OCI-LY1 (cell line): ENCODE measurements around the gene CD79A.

Experiments
- H2AFZ ChIP-seq: fragments of 200-600 bp; sonication (generic), shearing (Covaris generic); 2 replicates; pipeline ENCODE4 v1.6.0; 2014; ENCODE audit warnings: antibody characterized with exemption, mild to moderate bottlenecking, low read length
- H3F3A ChIP-seq: fragments of 200-600 bp; sonication (generic), shearing (Covaris generic); 2 replicates; pipeline ENCODE4 v1.6.0; 2014; ENCODE audit warnings: mild to moderate bottlenecking, antibody characterized with exemption, low read length, moderate library complexity; ENCODE audit not compliant: insufficient read depth
- H3K27ac ChIP-seq: fragments of 200-600 bp; sonication (generic); 2 replicates; pipeline ENCODE4 v1.5.1; 2014; ENCODE audit warnings: low read length, mixed run types, mild to moderate bottlenecking, low read depth; ENCODE audit not compliant: poor library complexity, severe bottlenecking
- H3K27me3 ChIP-seq: fragments of 200-600 bp; sonication (generic); 2 replicates; pipeline ENCODE4 v1.6.0; 2014; ENCODE audit warnings: antibody characterized with exemption, mild to moderate bottlenecking, low read length, moderate library complexity; ENCODE audit not compliant: insufficient read depth
- H3K36me3 ChIP-seq: fragments of 200-600 bp; sonication (generic); 2 replicates; pipeline ENCODE4 v1.6.1; 2014; ENCODE audit warnings: mild to moderate bottlenecking, antibody characterized with exemption, low read length, moderate library complexity, mixed read lengths; ENCODE audit not compliant: insufficient read depth
- H3K4me1 ChIP-seq: fragments of 200-600 bp; sonication (generic); 2 replicates; pipeline ENCODE4 v1.5.1; 2014; ENCODE audit warnings: mild to moderate bottlenecking, low read length, moderate library complexity; ENCODE audit not compliant: insufficient read depth, severe bottlenecking
- H3K4me2 ChIP-seq: fragments of 200-600 bp; sonication (generic), shearing (Covaris generic); 2 replicates; pipeline ENCODE4 v1.6.1; 2014; ENCODE audit warnings: low read length
- H3K4me3 ChIP-seq: fragments of 200-600 bp; sonication (generic); 2 replicates; pipeline ENCODE4 v1.5.1; 2014; ENCODE audit warnings: low read length, low read depth, mild to moderate bottlenecking, mixed read lengths; ENCODE audit not compliant: poor library complexity, severe bottlenecking
- H3K79me2 ChIP-seq: fragments of 200-600 bp; shearing (Covaris generic); 2 replicates; pipeline ENCODE4 v1.6.1; 2016; ENCODE audit warnings: mixed run types, low read length, mixed read lengths; ENCODE audit not compliant: insufficient read depth
- H3K9ac ChIP-seq: fragments of 200-600 bp; sonication (generic), shearing (Covaris generic); 2 replicates; pipeline ENCODE4 v1.6.1; 2014; ENCODE audit warnings: mild to moderate bottlenecking, low read length, mixed read lengths
- H3K9me2 ChIP-seq: fragments of 200-600 bp; sonication (generic), shearing (Covaris generic); 2 replicates; pipeline ENCODE4 v1.6.1; 2014; ENCODE audit warnings: low read depth, mild to moderate bottlenecking, low read length, mixed read lengths
- H3K9me3 ChIP-seq: fragments of 200-600 bp; shearing (Covaris generic); 2 replicates; pipeline ENCODE4 v1.6.1; 2014; ENCODE audit warnings: low read length, mixed read lengths
- H4K20me1 ChIP-seq: fragments of 200-600 bp; sonication (generic), shearing (Covaris generic); 2 replicates; pipeline ENCODE4 v1.6.0; 2016; ENCODE audit warnings: mild to moderate bottlenecking, low read length; ENCODE audit not compliant: insufficient read depth
- EZH2 ChIP-seq: fragments of 200-600 bp; sonication (generic), shearing (Covaris generic); IDR thresholded peaks from 2 replicates; pipeline ENCODE4 v1.8.0; 2017; ENCODE audit warnings: borderline replicate concordance, mixed run types, mild to moderate bottlenecking, antibody characterized with exemption, low read length, moderate library complexity, mixed read lengths
- TF ChIP-seq, protein P1 (sequence below): fragments of 200-600 bp; sonication (generic), shearing (Covaris generic); IDR thresholded peaks from 2 replicates; pipeline ENCODE4 v1.5.1; 2017; ENCODE audit warnings: mild to moderate bottlenecking, antibody characterized with exemption, low read length, moderate library complexity, mixed read lengths

CD79A gene

DNA sequence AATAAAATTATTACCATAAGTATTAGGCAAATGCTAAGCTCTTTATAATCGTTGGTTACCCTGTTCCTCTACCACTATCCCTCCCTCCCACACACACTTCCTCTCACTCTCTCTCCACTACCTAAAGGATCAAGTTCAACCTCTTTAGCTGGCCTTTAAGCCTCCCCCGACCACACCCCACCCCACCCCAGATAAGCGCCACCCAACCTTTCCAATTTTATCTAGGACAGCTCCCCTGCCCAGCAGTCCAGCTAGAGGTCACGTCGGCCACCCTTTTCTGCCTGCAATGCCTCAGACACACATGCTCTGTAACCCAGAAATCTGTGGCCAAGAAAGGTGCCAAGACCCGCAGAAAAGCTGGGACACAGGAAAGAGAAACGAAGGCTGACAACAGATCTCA, 33.7 kb upstream of the CD79A start:
- no peak overlapping the region for H3K4me2 ChIP-seq
- H3K4me3 ChIP-seq = no peak overlapping the region
- H3K27me3 ChIP-seq = no peaks in the 10 kb centered on the region; the same call in none of the 2 replicates
- no peak overlapping the region for H2AFZ ChIP-seq
- no peaks in the 10 kb centered on the region for H3K4me1 ChIP-seq
- H3K9me2 ChIP-seq = no peaks in the 10 kb centered on the region
- no peak for TF ChIP-seq EZH2
- TF ChIP-seq, protein P1, sequence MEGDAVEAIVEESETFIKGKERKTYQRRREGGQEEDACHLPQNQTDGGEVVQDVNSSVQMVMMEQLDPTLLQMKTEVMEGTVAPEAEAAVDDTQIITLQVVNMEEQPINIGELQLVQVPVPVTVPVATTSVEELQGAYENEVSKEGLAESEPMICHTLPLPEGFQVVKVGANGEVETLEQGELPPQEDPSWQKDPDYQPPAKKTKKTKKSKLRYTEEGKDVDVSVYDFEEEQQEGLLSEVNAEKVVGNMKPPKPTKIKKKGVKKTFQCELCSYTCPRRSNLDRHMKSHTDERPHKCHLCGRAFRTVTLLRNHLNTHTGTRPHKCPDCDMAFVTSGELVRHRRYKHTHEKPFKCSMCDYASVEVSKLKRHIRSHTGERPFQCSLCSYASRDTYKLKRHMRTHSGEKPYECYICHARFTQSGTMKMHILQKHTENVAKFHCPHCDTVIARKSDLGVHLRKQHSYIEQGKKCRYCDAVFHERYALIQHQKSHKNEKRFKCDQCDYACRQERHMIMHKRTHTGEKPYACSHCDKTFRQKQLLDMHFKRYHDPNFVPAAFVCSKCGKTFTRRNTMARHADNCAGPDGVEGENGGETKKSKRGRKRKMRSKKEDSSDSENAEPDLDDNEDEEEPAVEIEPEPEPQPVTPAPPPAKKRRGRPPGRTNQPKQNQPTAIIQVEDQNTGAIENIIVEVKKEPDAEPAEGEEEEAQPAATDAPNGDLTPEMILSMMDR = no peak
- no peaks in the 10 kb centered on the region for H3K9me3 ChIP-seq
- H3F3A ChIP-seq = no peaks in the 10 kb centered on the region
- no peak overlapping the region for H3K9ac ChIP-seq
- no peaks in the 10 kb centered on the region for H3K36me3 ChIP-seq
- no peaks in the 10 kb centered on the region for H4K20me1 ChIP-seq
- no peaks in the 10 kb centered on the region for H3K79me2 ChIP-seq
- H3K27ac ChIP-seq = no peak overlapping the region

DNA sequence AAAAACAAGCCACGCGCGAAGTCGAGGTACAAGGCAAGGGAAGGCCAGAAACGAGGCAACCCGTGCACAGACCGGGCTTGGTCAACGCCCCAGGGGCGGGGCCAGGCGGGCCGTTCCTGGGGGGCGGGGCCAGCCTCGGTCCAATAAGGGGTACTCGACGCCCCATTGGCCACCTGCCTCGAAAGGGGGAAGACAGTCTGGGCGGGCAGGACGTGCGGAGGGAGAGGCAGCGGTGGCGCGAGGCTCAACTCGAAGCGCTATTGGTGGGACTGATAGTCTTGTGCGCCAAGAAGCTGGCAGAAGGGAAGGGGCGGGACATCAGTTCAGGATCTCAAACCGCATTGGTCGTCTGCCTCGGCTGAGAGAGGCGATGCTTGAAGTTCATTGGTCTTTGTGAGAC, 32.5 kb upstream of the CD79A start, which contains the start of gene LYPD4:
Gene LYPD4, minus strand, starts transcription at position 83 of the 400 bp plus-strand sequence. CDS start 5,398 bp downstream, outside the sequence.
- H3K36me3 ChIP-seq = no peaks in the 10 kb centered on the region
- H4K20me1 ChIP-seq = no peaks in the 10 kb centered on the region
- no peak for TF ChIP-seq EZH2
- no peak within 1 kb of the TSS for H3K27ac ChIP-seq
- no peaks in the 10 kb centered on the region for H3K9me3 ChIP-seq
- no peak within 1 kb of the TSS for H3K4me3 ChIP-seq
- H3F3A ChIP-seq = no peaks in the 10 kb centered on the region
- H3K79me2 ChIP-seq = no peaks in the 10 kb centered on the region
- H3K4me2 ChIP-seq = no peak within 1 kb of the TSS
- H3K9me2 ChIP-seq = no peaks in the 10 kb centered on the region
- no peak within 1 kb of the TSS for H2AFZ ChIP-seq
- no peaks in the 10 kb centered on the region for H3K4me1 ChIP-seq
- no peaks in the 10 kb centered on the region; the same call in none of the 2 replicates for H3K27me3 ChIP-seq
- no peak within 1 kb of the TSS for H3K9ac ChIP-seq

DNA sequence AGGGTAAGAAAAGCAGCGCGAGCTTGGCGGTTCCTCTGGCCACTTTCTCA, 32.3 kb upstream of the CD79A start, which contains the start of gene DMRTC2:
Gene DMRTC2, plus strand, starts transcription at position 42 of the 50 bp plus-strand sequence. CDS start 2,387 bp downstream, outside the sequence.
- Histone ChIP-seq H3K9ac (no peak within 1 kb of the TSS), H3F3A (no peaks in the 10 kb centered on the region), H3K27ac (no peak within 1 kb of the TSS), H3K9me2 (no peaks in the 10 kb centered on the region), H3K4me2 (no peak within 1 kb of the TSS), H3K79me2 (no peaks in the 10 kb centered on the region), H3K36me3 (no peaks in the 10 kb centered on the region), H3K4me1 (no peaks in the 10 kb centered on the region), H2AFZ (no peak within 1 kb of the TSS), H4K20me1 (no peaks in the 10 kb centered on the region), H3K9me3 (no peaks in the 10 kb centered on the region), H3K4me3 (no peak within 1 kb of the TSS), H3K27me3 (no peaks in the 10 kb centered on the region; the same call in none of the 2 replicates)
- TF ChIP-seq, protein P1 = no peak
- no peak for TF ChIP-seq EZH2

DNA sequence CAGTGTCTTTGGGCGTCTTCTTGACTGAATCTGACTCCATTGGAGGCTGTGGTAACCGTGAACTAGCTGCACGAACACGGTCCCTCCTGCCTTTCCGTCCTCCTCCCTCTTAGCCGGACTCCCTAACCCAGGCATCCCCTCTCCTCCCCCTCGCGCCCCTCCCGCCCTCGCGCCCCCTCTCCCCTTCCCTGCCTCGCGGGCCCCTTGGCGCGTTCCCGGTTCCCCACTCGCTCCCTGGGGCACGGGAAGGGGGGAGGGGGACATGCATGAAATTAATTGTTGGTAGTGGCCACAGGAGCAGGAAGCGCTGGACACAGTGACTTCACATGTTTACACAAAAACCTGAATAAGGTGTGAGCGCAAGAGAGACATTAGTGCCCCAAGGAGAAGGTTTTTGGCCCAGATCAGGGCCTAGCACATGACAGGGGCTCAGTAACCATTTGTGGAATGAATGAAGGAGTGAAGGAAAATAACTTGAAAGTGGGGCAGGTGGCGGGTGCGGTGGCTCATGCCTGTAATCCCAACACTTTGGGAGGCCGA, 32.0 kb upstream of the CD79A start:
- no peaks in the 10 kb centered on the region for H4K20me1 ChIP-seq
- no peaks in the 10 kb centered on the region for H3K9me2 ChIP-seq
- no peaks in the 10 kb centered on the region for H3K4me1 ChIP-seq
- no peak for TF ChIP-seq EZH2
- TF ChIP-seq, protein P1 = no peak
- H3K79me2 ChIP-seq = no peaks in the 10 kb centered on the region
- H3K36me3 ChIP-seq = no peaks in the 10 kb centered on the region
- no peaks in the 10 kb centered on the region for H3K9me3 ChIP-seq
- H3K9ac ChIP-seq = no peak overlapping the region
- H3K4me2 ChIP-seq = no peak overlapping the region
- H2AFZ ChIP-seq = no peak overlapping the region
- no peak overlapping the region for H3K27ac ChIP-seq
- H3K4me3 ChIP-seq = no peak overlapping the region
- H3K27me3 ChIP-seq = no peaks in the 10 kb centered on the region; the same call in none of the 2 replicates
- H3F3A ChIP-seq = no peaks in the 10 kb centered on the region
